Retinal pigment epithelial cell (primary cell): ENCODE data around the gene VMO1.
"Not testable (repeated sequence)": the region's sequence is repeated elsewhere in the genome, so short reads cannot be mapped to it uniquely, and the experiment has no call there.

Experiments
- DNase-seq: peaks from one replicate; pipeline ENCODE4 v3.0.0-alpha.2; 2010; ENCODE audit warnings: low read depth
- H3K4me3 ChIP-seq: 2 replicates; pipeline ENCODE4 v1.5.1; 2011; ENCODE audit warnings: mild to moderate bottlenecking, low read length, control low read depth, moderate library complexity
- TF ChIP-seq, protein P1 (sequence below): conservative IDR thresholded peaks from 2 replicates; pipeline ENCODE4 v1.5.1; 2011; ENCODE audit warnings: low read depth, low read length, control low read depth, inconsistent platforms

The VMO1 gene, protein sequence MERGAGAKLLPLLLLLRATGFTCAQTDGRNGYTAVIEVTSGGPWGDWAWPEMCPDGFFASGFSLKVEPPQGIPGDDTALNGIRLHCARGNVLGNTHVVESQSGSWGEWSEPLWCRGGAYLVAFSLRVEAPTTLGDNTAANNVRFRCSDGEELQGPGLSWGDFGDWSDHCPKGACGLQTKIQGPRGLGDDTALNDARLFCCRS

DNA sequence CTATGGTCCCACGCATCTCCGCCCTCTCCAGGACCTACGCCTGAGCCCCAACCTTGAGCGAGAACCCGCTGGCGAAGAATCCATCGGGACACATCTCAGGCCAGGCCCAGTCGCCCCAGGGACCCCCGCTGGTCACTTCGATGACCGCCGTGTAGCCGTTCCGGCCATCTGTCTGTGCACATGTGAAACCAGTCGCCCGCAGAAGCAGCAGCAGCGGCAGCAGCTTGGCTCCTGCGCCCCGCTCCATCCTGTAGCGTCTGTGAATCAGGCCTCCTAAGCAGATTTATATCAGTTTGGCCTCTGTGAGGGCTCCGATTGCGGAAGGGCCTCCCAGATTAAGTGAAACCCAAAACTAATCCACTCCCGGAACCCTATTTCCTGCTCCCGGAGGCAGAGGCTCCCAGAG, at the start of gene VMO1:
TSS of gene VMO1 (minus strand) at position 259 of the 406 bp plus-strand sequence. CDS start at position 247, 12 bp downstream.
- DNase-seq: no peak
- H3K4me3 ChIP-seq: no peak within 1 kb of the TSS
- TF ChIP-seq, protein P1, sequence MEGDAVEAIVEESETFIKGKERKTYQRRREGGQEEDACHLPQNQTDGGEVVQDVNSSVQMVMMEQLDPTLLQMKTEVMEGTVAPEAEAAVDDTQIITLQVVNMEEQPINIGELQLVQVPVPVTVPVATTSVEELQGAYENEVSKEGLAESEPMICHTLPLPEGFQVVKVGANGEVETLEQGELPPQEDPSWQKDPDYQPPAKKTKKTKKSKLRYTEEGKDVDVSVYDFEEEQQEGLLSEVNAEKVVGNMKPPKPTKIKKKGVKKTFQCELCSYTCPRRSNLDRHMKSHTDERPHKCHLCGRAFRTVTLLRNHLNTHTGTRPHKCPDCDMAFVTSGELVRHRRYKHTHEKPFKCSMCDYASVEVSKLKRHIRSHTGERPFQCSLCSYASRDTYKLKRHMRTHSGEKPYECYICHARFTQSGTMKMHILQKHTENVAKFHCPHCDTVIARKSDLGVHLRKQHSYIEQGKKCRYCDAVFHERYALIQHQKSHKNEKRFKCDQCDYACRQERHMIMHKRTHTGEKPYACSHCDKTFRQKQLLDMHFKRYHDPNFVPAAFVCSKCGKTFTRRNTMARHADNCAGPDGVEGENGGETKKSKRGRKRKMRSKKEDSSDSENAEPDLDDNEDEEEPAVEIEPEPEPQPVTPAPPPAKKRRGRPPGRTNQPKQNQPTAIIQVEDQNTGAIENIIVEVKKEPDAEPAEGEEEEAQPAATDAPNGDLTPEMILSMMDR: no peak

DNA sequence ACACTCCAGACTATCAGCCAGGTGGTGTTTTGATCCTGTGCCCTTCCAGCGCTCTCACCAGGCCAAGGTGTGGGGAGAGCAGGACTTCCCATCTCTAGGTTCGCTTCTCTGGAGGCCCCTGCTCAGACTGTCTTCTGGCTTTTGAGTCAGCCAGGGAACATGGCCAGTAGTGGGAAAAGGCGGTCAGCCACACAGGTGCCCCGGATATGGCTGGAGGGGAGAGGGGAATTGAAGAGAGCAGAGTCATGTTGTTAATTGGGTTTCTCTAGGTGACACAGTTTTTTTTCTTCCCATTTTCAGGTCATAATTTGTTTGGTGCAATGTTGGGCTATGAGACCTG, 48.5 kb upstream of the VMO1 start:
- TF ChIP-seq, protein P1: no peak
- peak overlapping the region; percentile 83 for H3K4me3 ChIP-seq
- DNase-seq: no peak

DNA sequence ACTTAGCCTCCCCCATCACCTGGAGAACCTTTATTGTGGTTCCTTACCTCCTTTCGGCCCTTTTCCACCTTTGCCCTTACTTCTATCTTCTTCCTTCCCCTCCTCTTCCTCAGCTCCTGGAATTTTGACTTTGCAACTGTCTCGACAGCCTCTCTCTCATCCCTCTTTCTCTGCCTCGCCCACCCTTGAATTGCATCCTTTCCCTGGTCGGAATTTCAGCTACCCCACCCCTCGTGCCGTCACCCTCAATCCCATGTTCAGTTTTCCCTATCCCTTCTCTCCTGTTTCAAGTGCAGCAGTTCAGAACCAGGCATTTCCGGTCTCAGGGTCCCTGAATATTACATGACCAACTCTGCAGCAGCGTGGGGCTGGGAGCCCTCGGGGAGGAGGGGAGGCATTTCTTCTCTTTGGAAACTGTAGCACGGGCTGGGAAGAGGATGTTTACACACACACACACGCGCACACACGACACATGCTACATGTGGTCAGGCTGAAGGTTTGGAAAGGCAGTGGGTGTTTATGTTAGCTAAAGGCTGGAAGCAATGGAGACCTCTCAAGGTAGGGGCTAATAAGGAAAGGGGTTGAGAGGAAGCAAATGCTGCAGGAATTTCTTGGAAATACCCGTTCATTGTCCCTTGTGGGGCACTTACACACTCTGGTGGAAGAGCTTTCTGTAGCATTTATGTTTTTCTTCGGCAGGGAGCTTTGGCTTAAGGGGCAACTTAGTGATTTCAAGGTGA, 47.9 kb upstream of the VMO1 start:
- TF ChIP-seq, protein P1: no peak
- peak; percentile 5 for DNase-seq
- peak overlapping the region; percentile 83 for H3K4me3 ChIP-seq

DNA sequence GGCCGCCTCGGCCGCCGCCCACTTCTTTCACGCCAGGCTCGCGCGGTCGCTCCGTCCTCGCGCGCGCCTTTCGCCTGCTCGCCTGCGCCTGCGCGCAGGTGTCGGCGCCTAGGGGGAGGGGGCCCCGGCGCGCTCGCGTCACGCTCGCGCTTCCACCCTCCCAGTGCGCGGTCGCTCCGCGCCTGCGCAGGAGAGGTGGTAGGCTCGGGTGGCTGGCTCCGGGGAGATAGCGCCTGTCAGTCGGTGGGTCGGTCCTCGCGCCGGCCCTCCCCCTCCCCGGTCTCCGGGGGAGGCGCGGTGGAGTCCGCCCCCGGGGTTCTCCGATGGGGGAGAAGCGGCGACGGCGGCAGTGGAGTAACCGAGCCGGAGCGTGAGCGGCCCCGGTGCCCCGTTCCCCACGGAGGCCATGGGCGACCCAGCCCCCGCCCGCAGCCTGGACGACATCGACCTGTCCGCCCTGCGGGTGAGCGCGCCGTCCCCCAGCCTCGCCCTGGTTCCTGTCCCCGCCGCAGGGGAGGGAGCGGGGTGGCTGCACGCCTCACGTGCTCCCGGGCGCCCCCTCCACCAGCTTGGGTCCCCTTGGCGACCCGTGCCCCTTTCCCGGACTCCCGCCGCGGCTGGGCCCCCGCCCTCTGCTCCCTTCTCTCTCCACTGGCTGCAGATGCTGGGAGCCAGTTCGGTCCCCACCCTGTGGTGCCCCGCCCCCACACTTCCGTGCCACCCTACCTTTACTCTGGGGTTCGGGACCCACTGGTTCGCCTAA, 47.2 kb upstream of the VMO1 start, which contains the start of gene MINK1:
TSS of gene MINK1 (plus strand) at position 163 of the 763 bp plus-strand sequence. CDS start at position 407, 244 bp downstream.
- peak; percentile 67 for DNase-seq
- TF ChIP-seq, protein P1: no peak
- peak within 1 kb of the TSS; percentile 83 for H3K4me3 ChIP-seq

DNA sequence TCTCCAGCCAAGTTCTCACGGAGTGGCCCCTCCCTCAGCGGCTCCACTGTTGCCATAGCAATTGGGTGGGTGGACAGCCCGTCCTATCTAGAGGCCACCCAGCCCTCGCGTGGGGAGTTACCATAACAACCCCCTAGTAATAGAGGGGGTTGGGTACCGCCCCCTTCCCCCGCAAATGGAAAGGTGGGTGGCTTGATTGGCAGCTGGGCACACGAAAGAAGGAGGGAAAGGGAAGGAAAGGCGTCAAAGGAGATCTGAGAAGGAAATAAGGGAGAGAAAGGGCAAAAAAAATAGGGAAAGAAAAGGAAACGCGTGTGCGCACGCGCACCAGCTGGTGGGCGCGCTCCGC, 46.6 kb upstream of the VMO1 start:
- peak overlapping the region; percentile 57 for H3K4me3 ChIP-seq
- DNase-seq: not testable (repeated sequence)

DNA sequence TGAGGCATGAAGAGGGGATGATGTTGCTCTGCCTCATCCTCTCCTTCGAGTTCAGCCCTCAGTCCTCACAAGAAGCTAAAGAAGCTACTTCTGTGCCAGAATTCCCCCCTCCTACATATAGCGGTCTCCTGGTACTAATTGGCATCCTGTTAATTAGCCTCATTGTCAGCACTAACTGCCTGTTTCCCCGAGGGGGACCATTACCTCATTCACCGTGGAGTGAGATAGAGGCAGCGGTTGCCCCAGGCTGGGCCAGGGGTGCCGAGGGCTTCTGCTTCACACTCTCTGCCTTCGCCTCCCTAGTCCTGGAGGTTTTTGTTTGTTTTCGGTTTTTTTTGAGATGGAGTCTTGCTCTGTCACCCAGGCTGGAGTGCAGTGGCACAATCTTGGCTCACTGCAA, 41.2 kb upstream of the VMO1 start:
- DNase-seq: no peak
- H3K4me3 ChIP-seq: no peak overlapping the region
- TF ChIP-seq, protein P1: no peak

DNA sequence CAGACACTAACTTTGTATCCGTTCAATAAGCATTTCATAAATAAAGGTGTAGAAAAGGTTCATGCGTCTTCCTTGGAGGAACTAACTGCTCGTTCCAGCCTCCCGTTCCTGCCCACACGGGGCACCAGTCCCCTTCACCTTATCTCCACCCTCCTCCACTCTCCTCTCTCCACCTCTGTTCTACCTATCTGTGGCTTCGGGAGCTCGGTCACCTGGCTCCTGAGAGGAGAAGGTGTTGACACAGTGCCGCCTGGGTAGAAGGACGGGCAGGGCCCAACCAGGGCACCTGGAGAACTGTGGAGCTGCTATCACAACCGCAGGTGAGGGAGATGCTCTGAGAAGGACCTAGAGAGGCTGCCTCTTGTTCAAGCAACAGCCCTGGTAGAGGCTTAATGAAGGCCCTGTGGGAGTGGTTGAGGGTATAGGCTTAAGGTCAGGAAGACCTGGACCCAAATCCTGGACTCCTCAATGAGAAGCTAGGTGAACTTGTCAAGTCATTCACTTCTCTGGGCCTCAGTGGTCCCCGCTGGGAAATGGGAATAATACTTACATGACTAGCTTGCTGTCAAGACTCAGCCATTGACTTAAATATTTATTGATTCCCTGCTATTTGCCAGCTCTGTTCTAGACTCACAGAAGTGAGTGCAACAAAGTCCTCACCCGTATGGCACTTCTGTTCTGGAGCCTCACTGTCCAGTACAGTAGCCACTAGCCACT, 37.4 kb upstream of the VMO1 start:
- TF ChIP-seq, protein P1: no peak
- H3K4me3 ChIP-seq: no peak overlapping the region
- DNase-seq: no peak
